ENCODE data around the gene FITM1.

The FITM1 gene

DNA sequence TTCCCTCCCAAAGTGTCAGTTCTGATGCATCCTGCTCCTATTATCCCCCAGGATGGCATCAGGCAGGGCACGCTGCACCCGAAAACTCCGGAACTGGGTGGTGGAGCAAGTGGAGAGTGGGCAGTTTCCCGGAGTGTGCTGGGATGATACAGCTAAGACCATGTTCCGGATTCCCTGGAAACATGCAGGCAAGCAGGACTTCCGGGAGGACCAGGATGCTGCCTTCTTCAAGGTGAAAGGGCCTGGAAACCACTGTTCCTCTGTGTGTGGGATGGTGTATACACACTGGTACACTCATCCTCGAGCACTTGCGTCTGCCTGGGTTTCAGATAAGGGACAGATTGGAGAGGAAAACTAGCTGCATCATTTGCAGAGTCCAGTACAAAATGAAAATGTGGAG lies 31.6 kb downstream of the FITM1 start:
- no peak for DNase-seq

DNA sequence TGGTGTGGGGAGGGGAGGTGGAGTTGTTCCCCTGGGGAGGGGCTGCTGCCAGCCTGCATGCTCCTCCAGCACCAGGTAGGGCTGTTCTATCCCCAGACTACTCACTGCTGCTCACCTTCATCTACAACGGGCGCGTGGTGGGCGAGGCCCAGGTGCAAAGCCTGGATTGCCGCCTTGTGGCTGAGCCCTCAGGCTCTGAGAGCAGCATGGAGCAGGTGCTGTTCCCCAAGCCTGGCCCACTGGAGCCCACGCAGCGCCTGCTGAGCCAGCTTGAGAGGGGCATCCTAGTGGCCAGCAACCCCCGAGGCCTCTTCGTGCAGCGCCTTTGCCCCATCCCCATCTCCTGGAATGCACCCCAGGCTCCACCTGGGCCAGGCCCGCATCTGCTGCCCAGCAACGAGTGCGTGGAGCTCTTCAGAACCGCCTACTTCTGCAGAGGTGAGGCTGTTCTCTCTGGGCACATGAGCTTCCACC lies 34.1 kb downstream of the FITM1 start:
- DNase-seq = no peak

GRCh38 chr14:24165785-24166184 lies 35.3 kb downstream of the FITM1 start:
- no peak for DNase-seq

GRCh38 chr14:24167469-24168114 lies 37.1 kb downstream of the FITM1 start:
- DNase-seq = no peak

DNA sequence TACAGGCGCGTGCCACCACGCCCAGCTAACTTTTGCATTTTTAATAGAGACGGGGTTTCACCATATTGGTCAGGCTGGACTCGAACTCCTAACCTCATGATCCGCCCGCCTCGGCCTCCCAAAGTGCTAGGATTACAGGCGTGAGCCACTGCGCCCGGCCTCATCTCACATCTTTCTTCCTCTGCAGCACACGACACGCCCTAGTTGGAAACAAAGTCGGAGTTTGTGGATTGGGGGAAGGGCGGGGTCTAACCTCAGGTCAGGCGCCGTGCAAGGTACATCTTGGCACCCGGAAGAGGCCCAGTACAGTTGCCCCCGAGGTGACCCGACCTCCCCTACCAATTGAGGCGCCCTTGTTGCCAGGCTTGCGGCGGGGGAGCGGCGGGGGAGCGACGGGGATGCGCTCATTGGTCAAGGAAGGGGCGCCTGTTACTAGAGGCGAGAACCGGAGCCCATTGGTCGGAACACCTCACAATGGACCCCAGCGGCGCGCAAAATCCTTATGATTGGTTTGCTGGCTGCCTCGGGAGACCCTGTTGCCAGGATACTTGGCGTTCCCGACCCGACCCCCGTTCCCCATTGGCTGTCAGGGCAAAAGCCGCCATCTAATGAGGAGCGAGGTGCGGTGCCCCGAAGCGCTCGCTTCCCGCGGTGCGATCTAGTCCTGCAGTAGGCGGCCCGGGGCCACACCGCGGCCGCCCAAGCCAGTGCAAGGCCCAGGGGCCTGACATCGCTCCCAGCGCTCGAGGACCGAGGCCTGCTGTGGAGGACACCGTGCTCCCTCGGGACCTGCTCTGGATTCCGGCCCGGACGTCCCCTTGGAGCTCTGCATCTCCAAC lies 41.2 kb downstream of the FITM1 start, which contains the start of gene REC8:
TSS of gene REC8 (plus strand) at position 659 of the 839 bp plus-strand sequence. CDS start 473 bp downstream, outside the sequence.
- peak; percentile 34 for DNase-seq

- no peak for DNase-seq
These were observed 41.9 kb downstream of the FITM1 start for GRCh38 chr14:24172261-24172860.

- DNase-seq = no peak
These were observed 42.4 kb downstream of the FITM1 start for GRCh38 chr14:24172871-24173281.

GRCh38 chr14:24176599-24176998 lies 46.1 kb downstream of the FITM1 start:
- DNase-seq = no peak

DNA sequence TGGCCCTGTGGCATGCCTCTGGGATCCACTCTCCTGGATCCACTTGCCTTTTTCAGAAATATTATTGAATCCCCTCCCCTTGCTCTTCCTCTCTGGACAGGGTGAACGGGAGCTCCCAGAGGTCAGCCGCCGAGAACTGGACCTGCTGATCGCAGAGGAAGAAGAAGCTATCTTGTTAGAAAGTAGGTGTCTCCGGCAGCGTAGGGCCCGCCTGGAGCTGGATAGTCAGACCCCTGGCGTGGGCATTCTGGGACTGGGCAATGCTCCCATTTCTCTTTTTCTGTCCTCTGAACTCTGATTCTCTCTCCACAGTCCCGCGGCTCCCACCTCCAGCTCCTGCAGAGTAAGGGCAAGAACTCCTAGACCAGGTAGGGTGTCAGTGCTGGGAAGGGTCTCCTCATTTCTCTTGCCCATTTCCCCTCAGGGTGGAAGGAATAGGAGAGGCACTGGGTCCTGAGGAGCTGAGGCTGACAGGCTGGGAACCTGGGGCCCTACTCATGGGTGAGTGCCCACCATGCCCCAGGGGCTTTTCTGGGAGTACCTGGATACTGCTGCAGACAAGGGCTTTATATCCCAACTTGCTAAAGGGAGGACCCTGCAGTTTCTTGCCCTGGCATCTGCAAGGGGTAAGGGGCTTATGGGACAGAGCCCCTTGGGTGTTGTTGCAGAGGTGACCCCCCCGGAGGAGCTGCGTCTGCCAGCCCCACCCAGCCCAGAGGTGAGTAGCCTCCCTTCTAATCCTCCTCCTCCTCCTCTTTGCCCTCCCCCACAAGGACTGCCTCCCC lies 46.8 kb downstream of the FITM1 start:
- DNase-seq = no peak

DNA sequence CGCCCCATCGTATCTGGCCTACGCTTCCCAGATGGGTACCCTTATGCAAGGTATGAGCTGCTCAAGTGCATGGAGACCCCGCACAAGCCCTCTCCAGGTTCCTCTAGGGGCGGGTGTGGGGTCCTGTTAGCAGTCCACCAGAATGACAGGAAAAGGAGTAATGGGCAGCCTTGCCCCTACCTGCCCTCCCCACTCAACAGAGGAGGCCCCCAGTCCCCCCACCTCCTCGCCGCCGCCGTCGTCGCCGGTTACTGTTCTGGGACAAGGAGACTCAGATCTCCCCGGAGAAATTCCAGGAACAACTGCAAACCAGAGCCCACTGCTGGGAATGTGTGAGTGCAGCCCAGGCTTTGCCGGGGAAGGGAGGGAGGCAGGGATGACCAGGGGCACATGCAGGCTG lies 47.4 kb downstream of the FITM1 start:
- no peak for DNase-seq

DNA sequence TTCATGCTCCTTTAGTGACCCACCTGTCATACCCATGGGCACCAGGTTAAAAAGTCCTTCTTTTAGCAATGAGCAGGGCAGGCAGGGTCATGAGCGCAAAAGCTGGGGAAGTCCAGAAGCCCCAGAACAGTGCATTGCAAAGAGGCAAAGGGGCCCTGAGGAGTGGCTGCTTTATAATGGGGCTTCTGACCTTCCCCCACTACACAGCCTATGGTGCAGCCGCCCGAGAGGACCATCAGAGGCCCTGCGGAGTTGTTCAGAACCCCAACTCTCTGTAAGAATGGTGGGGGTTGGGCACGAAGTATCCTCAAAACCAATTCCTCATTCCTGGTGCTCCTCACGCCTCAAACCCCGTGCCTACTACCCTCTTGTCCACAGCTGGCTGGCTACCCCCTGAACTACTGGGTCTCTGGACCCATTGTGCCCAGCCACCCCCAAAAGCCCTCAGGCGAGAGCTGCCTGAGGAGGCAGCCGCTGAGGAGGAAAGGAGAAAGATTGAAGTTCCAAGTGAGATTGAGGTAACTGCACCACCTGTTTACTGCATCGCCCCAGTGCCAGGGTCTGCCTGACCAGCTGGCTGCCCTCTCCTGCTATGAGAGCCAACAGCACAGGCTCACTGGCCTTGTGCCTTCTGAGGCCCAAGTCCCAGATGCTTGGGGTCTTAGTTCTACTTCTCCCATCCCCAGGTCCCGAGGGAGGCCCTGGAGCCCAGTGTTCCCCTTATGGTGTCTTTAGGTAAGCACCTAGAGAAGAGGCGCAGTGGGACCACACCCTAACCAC lies 48.1 kb downstream of the FITM1 start:
- DNase-seq = no peak

DNA sequence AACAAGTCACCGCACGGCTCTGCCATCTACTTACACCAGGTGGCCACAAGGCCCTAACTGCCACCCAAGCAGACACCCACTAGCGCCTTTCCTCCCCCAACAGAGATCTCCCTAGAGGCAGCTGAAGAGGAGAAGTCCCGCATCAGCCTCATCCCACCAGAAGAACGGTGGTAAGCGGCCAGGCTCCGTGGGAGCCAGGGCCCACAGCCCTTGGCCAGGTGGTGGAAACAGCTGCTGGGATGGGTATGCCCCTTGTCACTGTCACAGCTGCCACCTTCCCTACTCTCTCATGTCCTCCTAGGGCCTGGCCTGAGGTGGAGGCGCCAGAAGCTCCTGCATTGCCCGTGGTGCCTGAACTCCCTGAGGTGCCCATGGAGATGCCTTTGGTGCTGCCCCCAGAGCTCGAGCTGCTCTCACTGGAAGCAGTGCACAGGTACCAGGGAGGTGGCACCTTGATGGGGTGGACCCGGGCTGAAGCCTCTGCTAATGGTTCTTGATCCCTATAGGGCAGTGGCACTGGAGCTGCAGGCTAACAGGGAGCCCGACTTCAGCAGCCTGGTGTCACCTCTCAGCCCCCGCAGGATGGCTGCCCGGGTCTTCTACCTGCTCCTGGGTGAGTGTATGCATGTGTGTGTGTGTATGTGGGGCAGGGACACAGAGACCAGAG lies 49.0 kb downstream of the FITM1 start:
- no peak for DNase-seq

GRCh38 chr14:24179961-24180796 lies 49.7 kb downstream of the FITM1 start:
- DNase-seq = peak; percentile 6

GRCh38 chr14:24181371-24182077 lies 51.1 kb downstream of the FITM1 start:
- no peak for DNase-seq
